HG03175 (cell line): ENCODE measurements around the gene PRKAA1.

Source experiments
- ATAC-seq: cut with Tn5 transposase; IDR thresholded peaks from one replicate; pipeline ENCODE4 v1.9.1; 2021; ENCODE audit warnings: mild to moderate bottlenecking, moderate library complexity; ENCODE audit not compliant: unreplicated experiment

Gene PRKAA1

DNA sequence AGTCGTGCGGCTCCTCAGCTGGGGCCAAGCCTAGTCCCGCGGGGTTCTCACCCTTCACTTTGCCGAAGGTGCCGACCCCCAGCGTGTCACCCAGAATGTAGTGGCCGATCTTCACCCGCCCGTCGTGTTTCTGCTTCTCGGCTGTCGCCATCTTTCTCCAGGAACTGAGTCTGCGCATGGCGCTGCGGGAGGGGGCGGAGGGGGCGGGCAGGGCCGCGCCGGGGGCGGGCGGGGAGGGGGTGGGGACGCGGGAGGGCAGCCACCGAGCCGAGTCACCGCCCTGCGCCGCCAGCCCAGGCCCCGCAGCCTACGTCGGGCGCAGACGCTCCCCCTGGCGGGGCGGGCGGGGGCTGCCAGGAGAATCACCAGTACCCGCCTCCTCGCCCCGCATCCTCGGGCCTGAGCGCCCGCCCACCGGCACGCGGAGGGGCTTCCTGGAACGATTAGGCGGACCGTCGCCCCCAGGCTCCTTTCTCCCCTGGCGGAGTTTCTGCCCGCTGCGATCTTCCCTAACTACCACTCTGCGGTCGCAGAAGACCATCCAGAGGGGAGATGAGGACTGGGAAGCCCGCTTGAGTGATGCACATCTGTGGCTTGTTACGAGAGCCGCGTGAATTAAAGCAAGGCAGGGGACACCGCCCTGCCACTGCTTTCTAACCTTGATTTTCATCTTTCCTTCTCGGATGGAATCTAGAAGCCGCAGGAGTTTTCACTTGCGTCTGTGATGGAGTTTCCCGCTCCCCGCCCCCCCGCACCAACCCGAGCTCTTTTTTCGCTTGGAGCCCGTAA is at the start of gene PRKAA1:
PRKAA1 (minus strand) TSS at position 363 of the 789 bp plus-strand sequence; CDS start at position 178, 185 bp downstream.
- ATAC-seq: peak; percentile 98

DNA sequence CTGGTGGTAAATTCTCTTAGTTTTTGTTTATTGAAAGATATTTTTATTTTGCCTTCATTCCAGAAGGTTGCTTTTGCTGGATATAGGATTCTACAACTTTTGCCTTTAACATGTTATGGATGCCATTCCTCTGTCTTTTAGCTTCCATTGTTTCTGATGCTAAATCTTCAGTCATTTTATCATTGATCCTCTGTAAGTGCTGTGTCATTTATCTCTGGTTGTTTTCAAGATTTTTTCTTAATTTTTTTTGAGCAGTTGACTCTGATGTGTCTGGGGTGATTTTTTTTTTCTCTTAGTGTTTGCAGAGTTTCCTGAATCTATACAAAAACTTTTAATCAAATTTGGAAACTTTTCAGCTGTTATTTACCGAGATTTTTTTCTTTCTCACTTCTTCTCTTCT is 49.4 kb upstream of the PRKAA1 start:
- ATAC-seq: no peak

DNA sequence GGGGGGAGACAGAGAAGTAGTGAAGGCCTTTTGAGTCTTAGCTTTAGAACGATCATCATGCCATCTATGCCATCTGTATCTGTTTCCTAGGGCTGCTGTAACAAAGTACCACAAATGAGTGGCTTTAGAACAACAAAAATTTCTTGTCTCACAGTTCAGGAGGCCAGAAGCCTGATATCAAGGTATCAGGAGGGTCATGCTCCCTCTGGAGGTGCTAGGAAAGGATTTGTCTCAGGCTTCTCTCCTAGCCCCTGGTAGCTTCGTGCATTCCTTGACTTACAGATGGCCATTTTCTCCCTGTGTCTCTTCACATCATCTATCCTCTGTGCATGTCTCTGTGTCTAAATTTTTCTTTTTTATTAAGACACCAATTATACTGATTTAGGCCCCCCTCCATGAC is 48.2 kb upstream of the PRKAA1 start:
- no peak for ATAC-seq

DNA sequence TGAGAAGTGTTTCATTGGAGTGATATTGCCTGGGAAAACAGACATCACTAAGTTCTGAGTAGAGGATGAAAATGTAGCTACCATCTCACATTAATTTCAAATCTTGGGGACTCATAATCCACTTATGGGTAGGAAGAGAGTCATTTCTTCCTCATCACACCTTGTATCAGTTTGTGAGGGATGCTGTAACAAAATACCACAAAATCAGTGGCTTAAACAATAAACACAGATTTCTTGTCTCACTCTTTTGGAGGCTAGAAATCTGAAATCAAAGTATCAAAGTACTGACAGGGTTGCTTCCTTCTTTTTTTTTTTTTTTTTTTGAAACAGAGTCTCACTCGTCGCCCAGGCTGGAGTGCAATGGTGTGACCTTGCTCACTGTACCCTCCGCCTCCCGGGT is 46.4 kb upstream of the PRKAA1 start:
- ATAC-seq: no peak

DNA sequence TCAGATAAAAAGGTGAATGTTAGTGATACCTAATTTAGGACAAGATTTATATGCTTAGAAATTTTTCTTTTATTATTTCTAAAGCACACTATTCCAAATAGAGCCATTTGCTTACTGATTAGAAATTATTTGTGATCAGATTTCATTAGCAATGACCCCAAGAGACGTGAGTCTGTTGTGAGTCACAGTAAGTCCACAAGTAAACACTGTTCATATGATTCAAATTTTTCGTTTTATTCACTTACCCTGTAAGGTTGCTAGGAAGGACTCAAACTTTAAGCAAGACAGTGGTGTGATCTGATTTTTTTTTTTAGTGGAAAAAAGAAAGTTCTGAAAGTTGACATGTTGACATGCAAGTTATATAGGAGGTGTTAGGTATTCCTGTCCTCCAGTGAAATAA is 44.2 kb upstream of the PRKAA1 start:
- ATAC-seq: no peak

DNA sequence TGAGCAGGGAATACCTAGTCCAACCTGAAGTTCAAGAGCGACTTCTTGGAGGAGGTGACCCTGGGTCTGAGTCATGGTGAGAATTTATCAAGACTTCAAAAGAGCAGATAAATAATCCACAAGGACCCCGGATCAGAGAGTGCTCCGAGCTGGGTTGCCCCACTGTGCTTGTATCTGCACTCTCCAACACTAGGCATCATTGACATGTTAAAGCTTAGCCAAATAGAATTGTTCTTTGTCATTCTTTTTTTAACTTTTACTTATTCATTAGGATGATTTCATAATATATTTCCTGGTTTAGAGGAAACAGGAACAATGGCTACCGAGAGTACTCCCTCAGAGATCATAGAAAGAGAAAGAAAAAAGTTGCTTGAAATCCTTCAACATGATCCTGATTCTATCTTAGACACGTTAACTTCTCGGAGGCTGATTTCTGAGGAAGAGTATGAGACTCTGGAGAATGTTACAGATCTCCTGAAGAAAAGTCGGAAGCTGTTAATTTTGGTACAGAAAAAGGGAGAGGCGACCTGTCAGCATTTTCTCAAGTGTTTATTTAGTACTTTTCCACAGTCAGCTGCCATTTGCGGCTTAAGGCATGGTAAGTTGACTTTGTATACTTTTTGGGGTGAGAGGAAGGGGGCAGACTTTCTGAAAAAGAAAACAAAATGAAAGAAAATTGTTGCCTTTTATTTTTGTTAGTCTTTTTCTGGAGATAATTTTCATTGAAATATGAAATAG is 43.1 kb upstream of the PRKAA1 start, which contains the start of gene CARD6:
CARD6 (plus strand) TSS at position 300 of the 738 bp plus-strand sequence; CDS start at position 316, 16 bp downstream.
- no peak for ATAC-seq

DNA sequence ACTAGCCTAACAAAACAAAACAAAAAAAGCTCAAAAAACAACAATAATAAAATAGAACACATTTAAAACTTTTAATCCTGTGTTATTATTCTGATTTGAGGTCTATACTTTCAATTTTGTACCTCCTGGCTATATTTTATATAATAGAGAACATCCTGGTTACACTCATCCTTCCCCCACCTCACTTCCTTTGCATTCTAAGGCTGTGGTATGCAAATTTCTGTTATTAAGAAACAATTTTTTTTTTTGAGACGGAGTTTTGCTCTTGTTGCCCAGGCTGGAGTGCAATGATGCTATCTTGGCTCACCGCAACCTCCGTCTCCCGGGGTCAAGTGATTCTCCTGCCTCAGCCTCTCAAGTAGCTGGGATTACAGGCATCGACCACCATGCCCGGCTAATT is 39.9 kb upstream of the PRKAA1 start:
- no peak for ATAC-seq

DNA sequence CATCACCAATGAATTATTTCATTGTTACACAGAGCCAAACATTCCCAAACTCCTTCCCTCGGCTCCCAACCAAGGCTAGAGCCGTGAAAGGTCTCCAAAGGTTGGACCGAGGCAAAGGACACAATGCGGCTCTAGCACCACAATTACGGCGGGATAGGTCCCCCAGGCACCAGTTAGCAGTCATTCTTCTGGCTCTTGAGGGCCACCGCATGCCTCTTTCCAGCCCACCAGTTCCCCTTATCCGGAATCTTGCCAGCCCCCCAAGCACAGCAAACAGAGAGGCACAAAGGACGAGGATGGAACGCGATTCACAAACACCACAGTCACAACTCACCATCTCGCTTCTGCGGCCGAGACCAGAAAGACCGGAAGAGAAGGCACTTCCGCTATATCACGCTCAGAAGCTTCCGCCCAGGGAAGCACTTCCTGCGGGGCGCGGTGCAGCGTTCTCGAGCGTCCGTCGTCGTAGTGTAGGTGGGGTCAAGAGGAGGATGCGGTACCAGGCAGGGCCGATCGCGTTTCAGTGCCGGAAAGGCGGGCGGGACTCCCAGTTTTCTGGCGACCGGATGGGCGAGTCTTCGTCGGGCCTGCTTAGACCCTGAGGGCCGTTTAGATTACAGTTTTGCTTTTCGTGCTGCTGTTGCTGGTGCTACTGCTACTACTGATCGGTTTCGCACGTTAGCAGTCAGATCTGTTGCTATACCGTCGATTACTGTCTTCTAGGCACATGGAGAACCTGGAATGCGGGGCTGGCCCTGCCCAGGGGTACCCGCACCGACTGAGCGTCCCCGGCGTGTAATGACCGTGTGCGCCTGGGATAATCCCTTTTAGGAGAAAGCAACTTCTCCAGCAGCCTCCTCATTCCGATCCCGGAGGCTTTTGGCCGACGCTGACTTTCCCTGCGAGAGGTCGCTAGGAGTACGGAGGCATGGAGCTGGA is 36.9 kb upstream of the PRKAA1 start, which contains the start of gene RPL37:
RPL37 (minus strand) TSS at position 374 of the 939 bp plus-strand sequence; CDS start at position 337, 37 bp downstream.
- ATAC-seq: peak; percentile 95

DNA sequence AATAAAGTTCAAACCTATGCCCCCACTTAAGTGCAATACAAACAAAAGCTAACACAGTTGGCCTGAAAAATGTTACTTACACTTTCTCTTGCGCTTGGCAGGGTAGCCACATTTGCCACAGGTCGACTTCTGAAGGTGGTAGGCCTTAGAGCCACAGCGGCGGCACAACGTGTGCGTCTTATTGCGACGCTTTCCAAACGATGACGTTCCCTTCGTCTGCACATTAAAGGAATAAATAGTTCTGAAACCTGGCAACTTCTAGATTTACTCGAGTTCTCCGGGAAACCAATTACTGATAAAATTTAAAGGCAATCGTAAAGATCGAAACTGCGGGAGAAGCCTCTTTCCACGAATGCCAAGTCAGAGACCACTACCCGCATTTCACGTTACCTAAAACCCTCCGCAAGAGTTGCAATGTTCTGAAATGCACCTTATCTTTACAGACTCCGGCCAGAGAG is 36.2 kb upstream of the PRKAA1 start:
- no peak for ATAC-seq

DNA sequence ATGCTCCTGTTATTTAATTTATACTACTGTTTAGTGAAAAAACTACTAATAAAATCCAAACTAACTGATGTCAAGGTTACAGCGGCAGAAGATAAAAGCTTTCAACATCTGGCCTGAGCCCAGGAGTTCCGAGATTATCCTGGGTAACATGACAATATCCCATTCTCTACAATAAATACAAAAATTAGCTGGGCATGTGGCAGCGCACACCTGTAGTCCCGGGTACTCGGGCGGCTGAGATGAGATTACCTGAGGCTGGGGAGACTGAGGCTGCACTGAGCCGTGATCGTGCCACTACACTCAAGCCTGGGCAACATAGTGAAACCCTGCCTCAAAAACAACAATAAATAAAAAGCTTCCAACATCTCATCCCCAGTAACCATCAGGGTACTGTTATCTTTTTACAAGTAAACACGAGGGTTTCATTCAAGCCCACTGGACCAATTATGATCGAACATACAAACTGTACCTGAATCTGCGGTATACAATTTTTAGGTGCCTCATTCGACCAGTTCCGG is 35.6 kb upstream of the PRKAA1 start:
- no peak for ATAC-seq

DNA sequence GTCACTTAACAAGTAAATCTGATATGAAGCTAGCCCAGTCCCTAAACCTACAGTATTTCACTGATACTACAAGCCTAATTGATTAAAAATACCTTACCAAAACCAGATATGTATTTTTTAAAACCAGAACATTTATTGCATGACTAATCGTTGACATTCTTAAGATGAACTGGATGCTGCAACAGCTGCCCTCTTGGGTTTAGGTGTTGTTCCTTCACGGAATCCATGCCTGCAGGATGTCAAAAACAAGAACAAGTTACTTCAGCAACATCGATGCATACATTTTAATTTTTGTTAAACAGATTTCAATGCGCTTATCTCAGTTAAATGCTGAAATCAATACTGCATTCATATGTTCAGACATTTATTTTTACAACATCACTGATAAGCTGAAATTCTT is 34.2 kb upstream of the PRKAA1 start:
- ATAC-seq: no peak

DNA sequence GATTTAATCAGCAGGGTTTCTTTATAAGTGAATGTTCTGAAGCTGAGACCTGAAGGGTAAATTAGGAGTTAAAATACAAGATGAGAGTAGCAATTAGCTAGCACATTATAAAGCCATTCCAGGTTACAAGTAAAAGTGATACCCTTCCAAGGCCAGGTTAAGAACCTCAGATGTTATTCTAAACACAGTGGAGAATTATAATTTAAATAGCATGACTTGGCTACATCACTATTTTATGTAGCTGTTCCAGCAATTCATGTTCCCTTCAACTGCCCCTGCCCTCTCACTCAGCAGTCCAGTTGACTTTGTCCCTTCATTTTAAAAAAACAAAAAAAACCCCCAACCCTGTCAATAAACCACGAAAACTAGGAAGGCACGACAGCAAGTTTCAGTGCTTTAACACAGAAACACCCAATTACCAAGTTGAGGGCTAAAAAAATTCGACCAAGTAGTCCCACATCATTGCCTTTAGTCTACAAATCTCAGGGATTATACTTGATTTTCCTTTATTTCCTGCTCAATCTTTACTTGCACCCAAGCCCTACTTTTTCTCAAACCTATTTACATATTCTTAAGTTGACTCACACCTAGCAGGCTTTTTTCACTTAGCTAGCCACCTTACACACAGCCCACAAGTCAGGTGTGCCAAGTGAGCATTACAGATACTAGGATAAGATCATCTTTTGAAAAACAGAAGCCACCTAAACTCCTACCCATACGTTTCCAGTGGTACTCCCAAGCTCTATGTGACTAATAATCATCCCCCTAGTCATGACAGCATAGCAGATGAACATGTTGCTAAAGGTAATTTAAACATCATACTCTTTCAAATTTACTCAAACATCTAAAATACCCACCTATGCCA is 33.4 kb upstream of the PRKAA1 start:
- no peak for ATAC-seq

DNA sequence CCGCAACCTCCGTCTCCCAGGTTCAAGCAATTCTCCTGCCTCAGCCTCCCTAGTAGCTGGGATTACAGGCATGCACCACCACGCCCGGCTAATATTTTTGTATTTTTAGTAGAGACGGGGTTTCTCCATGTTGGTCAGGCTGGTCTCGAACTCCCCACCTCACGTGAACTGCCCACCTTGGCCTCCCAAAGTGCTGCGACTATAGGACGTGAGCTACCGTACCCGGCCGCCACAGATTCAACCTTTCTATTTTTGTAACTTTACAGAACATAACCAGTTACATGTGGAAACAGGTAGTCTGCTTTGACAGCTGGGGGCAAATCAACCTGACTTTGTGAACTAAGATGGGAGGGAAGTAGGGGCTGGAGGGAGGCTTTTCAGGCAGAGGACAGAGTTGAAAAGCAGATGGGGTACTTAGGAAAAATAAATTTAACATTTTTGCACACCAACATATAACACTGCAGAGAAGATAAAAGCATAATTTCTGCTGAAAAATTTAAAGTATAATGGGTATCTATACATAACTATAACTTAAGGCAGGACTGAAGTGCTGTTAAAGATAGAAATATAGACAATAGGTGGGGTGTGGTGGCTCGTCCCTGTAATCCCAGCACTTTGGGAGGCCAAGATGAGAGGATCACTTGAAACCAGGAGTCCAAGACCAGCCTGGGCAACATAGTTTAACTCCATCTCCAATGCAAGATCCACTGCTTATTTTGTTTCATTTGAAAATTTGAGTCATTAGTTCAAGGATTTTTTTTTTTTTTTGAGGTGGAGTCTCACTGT is 31.8 kb upstream of the PRKAA1 start:
- no peak for ATAC-seq

DNA sequence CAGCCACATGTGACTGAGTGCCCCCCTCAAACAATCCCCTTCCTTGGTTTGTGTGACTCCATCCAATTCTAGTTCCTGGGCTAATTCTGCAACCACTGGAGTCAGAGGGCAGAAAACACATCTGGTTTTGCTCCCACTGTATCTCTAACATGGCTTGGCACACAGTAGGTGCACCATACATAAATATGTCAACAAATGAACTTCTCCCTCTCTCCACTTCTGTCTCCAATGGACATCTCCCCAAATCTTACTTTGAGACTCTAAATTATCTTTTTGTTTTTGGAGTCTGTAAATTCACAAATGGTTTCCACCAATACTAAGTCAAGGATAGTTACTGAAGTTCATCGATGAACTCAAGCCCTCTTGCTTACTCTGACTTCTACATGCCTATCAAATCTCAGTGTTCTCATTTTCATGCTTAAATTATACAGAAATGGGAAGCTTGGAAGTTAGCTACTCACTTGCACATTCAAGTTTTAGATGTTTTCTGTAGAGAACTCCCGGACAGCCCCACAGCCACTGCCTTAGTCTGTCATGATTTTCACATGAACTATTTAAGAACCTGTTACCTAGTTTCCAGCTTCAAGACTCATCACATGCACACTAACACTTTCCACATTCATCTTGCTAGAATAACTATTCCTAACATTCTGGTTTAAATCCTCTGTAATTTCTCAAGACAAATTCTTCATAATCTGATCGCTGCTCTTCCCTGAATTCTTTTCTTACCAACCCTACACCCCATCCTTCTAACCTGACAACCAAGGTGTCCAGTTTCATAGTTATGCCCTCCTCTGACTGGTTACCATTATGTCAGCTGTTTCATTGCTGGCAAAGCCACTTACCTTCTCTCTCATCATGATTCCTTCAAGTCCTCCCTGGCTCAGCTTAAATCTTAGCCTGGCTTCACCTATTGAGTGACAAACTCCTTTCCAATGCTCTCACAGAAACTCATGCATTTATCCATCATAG is 30.8 kb upstream of the PRKAA1 start:
- ATAC-seq: no peak

DNA sequence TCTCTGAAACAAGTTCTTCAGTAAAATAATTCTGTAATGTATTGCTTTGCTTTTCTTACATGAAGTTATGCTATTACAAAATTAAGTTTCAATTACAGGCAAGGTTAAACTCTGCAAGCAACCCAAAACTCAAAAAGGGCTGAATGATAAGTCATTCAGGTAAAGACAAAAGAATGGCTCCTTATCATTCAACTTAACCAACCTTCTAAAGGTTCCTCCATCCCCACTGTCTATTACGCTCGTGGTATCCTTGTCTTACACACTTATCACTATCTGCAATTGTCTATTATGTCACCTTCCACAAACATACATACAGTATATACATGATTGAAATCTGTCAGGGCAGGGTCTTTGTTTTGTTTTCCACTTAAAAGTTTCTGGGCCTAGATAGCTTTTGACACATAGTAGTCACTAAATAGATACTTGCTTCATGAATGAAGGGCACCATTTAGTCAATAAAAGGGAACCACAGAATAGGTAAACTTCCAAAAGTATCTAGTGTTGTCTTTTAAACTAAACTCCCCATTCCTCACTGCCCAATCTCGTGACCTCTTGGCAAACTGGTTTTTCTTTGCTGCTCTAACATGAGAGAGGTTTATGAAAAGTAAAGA is 30.0 kb upstream of the PRKAA1 start:
- no peak for ATAC-seq

DNA sequence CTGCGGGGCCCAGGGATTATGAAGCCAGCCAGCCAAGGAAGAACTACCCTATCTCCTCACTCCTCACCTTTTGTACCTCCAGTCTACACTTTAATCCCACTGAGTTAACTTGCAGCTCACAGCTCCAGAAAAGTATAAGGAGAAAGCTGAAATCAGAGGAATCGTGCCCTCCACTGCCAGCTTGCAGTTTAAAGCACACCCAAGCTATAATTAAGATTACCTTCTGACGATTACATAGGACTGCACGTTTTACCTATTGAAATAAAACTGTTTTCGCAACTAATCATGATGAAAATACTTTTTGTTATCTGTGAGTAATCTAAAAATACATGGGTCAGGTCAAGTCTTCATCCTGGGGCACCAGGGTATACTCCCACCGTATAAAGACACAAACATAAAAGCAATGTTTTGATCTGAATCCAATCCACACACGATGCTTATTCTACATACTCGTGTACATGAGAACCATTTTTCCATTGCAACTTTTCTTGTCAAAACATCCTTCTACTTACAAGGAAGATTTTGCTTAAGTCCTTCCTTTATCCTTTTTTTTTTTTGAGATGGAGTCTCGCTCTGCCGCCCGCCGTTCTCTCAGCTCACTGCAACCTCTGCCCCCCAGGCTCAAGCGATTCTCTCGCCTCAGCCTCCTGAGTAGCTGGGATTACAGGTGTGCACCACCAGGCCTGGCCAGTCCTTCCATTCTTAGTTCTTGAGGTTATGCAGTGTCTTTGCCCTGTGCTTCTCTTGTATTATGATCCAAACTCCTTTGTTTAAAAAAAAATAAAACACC is 29.2 kb upstream of the PRKAA1 start:
- ATAC-seq: no peak
